Left lung (tissue), 10 donors: ENCODE measurements around the gene POLR1A. TPM values are rescaled to one million over a fixed set of nuclear protein-coding genes. Genes with fewer than 3 reads are reported as not detected.

ENCODE experiments used
- ATAC-seq: fragments of 200-7000 bp; cut with Tn5 transposase; one replicate; pipeline ENCODE4 v1.9.1; 2020; ENCODE audit warnings: moderate library complexity
- DNase-seq, 4 donors: peaks; one replicate each; pipeline ENCODE4 v3.0.0-alpha.2; 2013 to 2020
- H3K27ac ChIP-seq, 2 donors: fragments of 200-600 bp; sonication (generic) in 1 of 2; one replicate each; pipeline versions ENCODE4 v1.5.0 to v1.8.0; 2020 to 2021
- H3K27me3 ChIP-seq, 2 donors: fragments of 200-600 bp; sonication (generic) in 1 of 2; one replicate each; pipeline versions ENCODE4 v1.5.0 to v1.8.0; 2020 to 2021
- H3K36me3 ChIP-seq, 2 donors: fragments of 200-600 bp; sonication (generic) in 1 of 2; one replicate each; pipeline versions ENCODE4 v1.5.0 to v1.8.0; 2020 to 2021
- H3K4me1 ChIP-seq, 2 donors: fragments of 200-600 bp; one replicate each; pipeline ENCODE4 v1.8.0; 2021
- H3K4me3 ChIP-seq, 2 donors: fragments of 200-600 bp; sonication (generic) in 1 of 2; one replicate each; pipeline versions ENCODE4 v1.5.0 to v1.8.0; 2020 to 2021; ENCODE audit warnings: mild to moderate bottlenecking in 1 of 2
- H3K9me3 ChIP-seq, 2 donors: fragments of 200-600 bp; sonication (generic) in 1 of 2; one replicate each; pipeline versions ENCODE4 v1.5.0 to v1.8.0; 2020 to 2021
- CTCF ChIP-seq, 2 donors: fragments of 200-600 bp; sonication (generic) in 1 of 2; IDR thresholded peaks; one replicate each; pipeline versions ENCODE4 v1.5.0 to v1.8.0; 2021; ENCODE audit warnings: antibody characterized with exemption in 2 of 2
- intact Hi-C, 2 donors: fragments of 100-400 bp; cut with DNase I; formaldehyde crosslinking; loops; one replicate each; pipeline versions ENCODE4 v1.11.2 to v1.14.2; 2022
- polyA plus RNA-seq, 6 donors: library from polyadenylated mRNA; unstranded; fragments of 120-200 nt; gene quantifications; one replicate each; pipeline ENCODE4 v1.2.1, GENCODE V29; 2013; ENCODE audit not compliant: insufficient read length in 6 of 6
- total RNA-seq, 2 donors: library from RNA; stranded (reverse); fragmentation: NEBNext Ultra II Directional; extraction: Animal tissue kit (Norgen Biotek cat#: 25700); gene quantifications; one replicate each; pipeline ENCODE4 v1.2.1, GENCODE V29; 2021
- donor health status: DM: no; HTN: yes; CAD: no.
- donor health status: DM: no; HTN: no; CAD: no.

The POLR1A gene
- total and polyA plus RNA-seq, 8 donors: 18.6 to 34.7 (median 21.9) TPM

- TF ChIP-seq CTCF (IDR thresholded peaks at IDR 0.05): no peak
- no peak for DNase-seq
- no peaks in the 10 kb centered on the region for H3K36me3 ChIP-seq
These were observed 101.7 kb downstream of the POLR1A start for GRCh38 chr2:86003967-86004366.

GRCh38 chr2:86003104-86003503, 102.6 kb downstream of the POLR1A start:
- ATAC-seq: no peak
- Histone ChIP-seq H3K9me3 (peaks cover 0 to 3% of the 10 kb centered on the region in 2 donors), H3K27me3 (no peaks in the 10 kb centered on the region), H3K4me3 (no peak overlapping the region), H3K4me1 (peaks cover 17 to 27% of the 10 kb centered on the region in 2 donors), H3K27ac (no peak overlapping the region), H3K36me3 (no peaks in the 10 kb centered on the region)
- no peak for TF ChIP-seq CTCF (IDR thresholded peaks at IDR 0.05)
- intact Hi-C loops: no loop called here
- DNase-seq: no peak

More at GRCh38 chr2:86003967-86004366, 101.7 kb downstream of the POLR1A start:
- intact Hi-C loops: no loop called here
- no peak for ATAC-seq
- H3K4me1 ChIP-seq: peaks cover 9 to 19% of the 10 kb centered on the region in 2 donors
- H3K27me3 ChIP-seq: no peaks in the 10 kb centered on the region
- H3K27ac ChIP-seq: no peak overlapping the region
- peaks cover 0 to 3% of the 10 kb centered on the region in 2 donors for H3K9me3 ChIP-seq
- H3K4me3 ChIP-seq: no peak overlapping the region

- no peaks in the 10 kb centered on the region for H3K36me3 ChIP-seq
- intact Hi-C loops: no loop called here
- peaks cover 25 to 35% of the 10 kb centered on the region in 2 donors for H3K4me1 ChIP-seq
- no peak for TF ChIP-seq CTCF (IDR thresholded peaks at IDR 0.05)
- peaks cover 0 to 3% of the 10 kb centered on the region in 2 donors for H3K9me3 ChIP-seq
- H3K27ac ChIP-seq: no peak overlapping the region
- ATAC-seq (no peak), DNase-seq (no peak)
- no peaks in the 10 kb centered on the region for H3K27me3 ChIP-seq
- no peak overlapping the region for H3K4me3 ChIP-seq
These were observed 103.3 kb downstream of the POLR1A start for GRCh38 chr2:86002375-86002774.

- Histone ChIP-seq H3K27ac (no peak overlapping the region), H3K27me3 (no peaks in the 10 kb centered on the region), H3K9me3 (peaks cover 0 to 3% of the 10 kb centered on the region in 2 donors), H3K4me3 (no peak overlapping the region), H3K4me1 (peaks cover 35 to 44% of the 10 kb centered on the region in 2 donors), H3K36me3 (no peaks in the 10 kb centered on the region)
- intact Hi-C loops: no loop called here
- ATAC-seq: no peak
- TF ChIP-seq CTCF (IDR thresholded peaks at IDR 0.05): no peak
- no peak for DNase-seq
These were observed 104.4 kb downstream of the POLR1A start for GRCh38 chr2:86001326-86001725.

GRCh38 chr2:86000938-86001312, 104.8 kb downstream of the POLR1A start:
- H3K4me3 ChIP-seq: no peak overlapping the region
- H3K4me1 ChIP-seq: peaks cover 35 to 47% of the 10 kb centered on the region in 2 donors
- peaks cover 0 to 3% of the 10 kb centered on the region in 2 donors for H3K9me3 ChIP-seq
- H3K27ac ChIP-seq: no peak overlapping the region
- no peak for ATAC-seq
- H3K27me3 ChIP-seq: no peaks in the 10 kb centered on the region
- no peak for TF ChIP-seq CTCF (IDR thresholded peaks at IDR 0.05)
- intact Hi-C loops: no loop called here
- no peaks in the 10 kb centered on the region for H3K36me3 ChIP-seq
- no peak for DNase-seq
